HG03558 (cell line): Measurements from ENCODE around the gene PLEK2.
"Not testable (repeated sequence)": the region's sequence is repeated elsewhere in the genome, so short reads cannot be mapped to it uniquely, and the experiment has no call there.

Experiments
- ATAC-seq: cut with Tn5 transposase; IDR thresholded peaks from one replicate; pipeline ENCODE4 v1.9.1; 2021; ENCODE audit warnings: moderate number of reproducible peaks; ENCODE audit not compliant: unreplicated experiment; ENCODE audit errors: extremely low read depth

The PLEK2 gene, protein sequence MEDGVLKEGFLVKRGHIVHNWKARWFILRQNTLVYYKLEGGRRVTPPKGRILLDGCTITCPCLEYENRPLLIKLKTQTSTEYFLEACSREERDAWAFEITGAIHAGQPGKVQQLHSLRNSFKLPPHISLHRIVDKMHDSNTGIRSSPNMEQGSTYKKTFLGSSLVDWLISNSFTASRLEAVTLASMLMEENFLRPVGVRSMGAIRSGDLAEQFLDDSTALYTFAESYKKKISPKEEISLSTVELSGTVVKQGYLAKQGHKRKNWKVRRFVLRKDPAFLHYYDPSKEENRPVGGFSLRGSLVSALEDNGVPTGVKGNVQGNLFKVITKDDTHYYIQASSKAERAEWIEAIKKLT

DNA sequence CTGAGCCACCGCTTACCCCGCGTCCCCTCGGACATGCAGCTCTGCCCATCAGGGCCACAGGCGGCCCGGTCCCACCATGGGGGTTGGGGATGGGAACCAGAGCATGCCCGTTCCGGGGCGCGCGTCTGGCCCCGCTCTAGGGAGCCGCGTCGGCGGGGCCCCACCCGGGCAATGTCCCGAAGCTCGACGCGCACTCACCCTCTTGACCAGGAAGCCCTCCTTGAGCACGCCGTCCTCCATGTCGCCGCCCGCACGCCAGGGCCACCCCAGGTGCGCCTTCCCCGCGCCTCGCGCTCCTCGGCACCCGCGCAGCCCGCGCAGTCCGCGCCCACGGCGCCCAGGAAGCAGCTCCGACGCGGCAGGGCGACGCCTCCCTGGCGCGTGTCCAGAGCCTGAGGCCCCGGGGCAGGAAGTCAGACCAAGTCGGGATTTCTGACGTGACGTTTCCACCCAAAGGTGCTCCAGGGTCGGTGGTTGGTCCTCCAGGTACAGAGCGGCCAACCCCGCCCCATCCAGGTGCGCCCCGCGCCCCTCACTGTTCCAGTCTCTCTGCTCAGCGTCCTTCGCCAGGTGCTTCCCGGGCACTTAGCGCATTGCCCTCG, at the start of gene PLEK2:
TSS of gene PLEK2 (minus strand) at position 346 of the 602 bp plus-strand sequence. CDS start at position 240, 106 bp downstream.
- ATAC-seq: no peak

DNA sequence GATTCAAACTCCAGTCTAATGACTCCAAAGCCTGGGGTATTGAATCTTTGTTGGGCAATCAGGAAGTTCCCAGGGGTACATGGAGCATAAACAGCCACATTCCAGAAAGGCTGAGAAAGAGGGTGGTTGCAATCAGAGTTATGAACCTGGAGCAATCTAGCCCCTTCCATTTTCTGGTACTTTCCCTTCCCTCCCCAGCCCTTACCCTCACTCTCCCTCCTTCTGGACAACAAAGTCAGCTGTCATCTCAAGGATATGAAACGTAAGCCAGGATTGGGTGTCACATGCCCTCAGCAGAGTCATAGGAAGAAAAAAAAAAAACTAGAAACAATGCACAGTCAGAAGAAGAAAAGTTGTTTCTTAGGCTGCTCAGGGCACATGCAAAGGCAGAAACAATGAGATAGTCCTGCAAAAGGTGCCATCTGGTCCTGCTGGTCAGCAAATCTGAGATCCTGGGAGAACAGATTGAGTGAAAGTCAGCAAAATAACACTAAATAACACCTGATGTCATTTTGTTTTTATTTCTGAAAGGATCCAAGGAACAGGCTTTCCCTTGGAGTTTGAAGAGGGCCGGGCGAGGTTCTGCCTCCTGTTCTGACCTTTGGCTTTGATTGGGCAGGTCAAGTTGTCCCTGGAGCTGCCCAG, 49.5 kb upstream of the PLEK2 start:
- ATAC-seq: no peak

DNA sequence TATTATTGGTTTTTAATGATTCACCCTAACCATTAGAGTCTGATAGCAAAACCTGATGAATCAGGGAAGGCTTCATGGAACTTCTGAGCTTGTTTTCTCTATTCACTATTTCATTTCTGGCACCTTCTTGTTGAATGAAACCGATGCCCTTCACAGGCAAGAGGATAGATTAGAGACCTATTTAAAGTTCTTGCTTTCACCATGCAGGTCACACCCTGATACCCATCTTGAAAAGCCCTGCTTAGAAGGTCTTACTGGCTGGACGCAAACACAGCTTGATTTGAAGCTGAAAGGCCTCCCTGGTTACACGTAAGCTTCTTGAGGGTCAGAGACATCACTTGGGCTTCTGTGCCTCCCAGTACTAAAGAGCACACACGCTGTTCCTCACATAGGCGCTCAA, 47.4 kb upstream of the PLEK2 start:
- ATAC-seq: no peak

GRCh38 chr14:67457782-67458181, 45.8 kb upstream of the PLEK2 start:
- ATAC-seq: no peak

DNA sequence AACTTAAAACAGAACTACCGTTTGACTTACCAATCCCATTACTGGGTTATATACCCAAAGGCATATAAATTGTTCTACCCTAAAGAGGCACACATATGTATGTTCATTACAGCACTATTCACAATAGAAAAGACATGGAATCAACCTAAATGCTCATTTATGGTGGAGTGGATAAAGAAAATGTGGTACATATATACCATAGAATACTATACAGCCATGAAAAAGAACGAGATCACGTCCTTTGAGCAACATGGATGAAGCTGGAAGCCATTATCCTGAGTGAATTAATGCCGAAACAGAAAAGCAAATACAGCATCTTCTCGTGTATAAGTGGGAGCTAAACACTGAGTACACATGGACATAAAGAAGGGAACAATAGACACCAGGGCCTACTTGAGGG, 44.8 kb upstream of the PLEK2 start:
- ATAC-seq: no peak

GRCh38 chr14:67453575-67454300, 41.8 kb upstream of the PLEK2 start:
- ATAC-seq: no peak

- ATAC-seq: not testable (repeated sequence)
These were observed 39.7 kb upstream of the PLEK2 start for GRCh38 chr14:67451667-67452066.

GRCh38 chr14:67449096-67449495, 37.1 kb upstream of the PLEK2 start:
- no peak for ATAC-seq

GRCh38 chr14:67447033-67447381, 35.0 kb upstream of the PLEK2 start:
- no peak for ATAC-seq

- ATAC-seq: no peak
These were observed 34.5 kb upstream of the PLEK2 start for GRCh38 chr14:67446371-67447032.

- no peak for ATAC-seq
These were observed 32.4 kb upstream of the PLEK2 start for GRCh38 chr14:67444395-67444794.

DNA sequence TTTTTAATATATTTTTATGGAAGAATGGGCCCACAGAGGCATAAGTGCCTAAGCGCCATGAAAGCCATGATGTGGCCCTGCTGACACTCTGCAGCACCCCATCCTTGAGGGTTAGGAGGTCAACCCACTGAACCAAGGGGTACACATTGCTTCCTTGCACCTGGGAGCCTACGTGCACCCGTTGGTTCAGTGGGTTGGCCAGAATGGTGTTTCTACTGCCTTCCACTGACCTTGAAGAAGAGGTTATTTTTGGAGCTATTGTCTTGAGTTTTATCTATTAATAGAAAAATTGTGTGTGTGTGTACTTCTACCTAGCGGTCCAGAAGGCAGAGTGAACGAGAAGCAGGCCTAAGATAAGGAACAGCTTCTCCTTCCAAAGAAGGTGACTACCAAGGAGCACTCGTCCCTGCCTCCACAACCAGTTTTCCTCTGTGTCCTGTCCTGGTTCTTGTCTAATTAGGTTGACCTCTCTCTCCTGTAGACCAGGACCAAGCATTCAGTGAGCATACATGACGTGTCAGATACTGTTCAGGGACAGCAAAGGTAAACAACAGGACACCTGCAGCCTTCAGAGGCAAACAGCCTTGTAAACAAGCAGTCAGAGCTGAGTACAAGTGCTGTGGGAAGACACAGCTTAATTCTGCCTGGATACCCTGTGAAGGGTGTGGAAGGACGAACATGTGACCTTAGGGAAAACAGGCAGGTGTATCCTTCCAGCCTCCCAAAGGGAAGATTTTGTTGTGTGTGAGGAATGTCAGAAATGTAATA, 30.4 kb upstream of the PLEK2 start:
- ATAC-seq: no peak

- ATAC-seq: no peak
These were observed 29.7 kb upstream of the PLEK2 start for GRCh38 chr14:67441672-67442071.

DNA sequence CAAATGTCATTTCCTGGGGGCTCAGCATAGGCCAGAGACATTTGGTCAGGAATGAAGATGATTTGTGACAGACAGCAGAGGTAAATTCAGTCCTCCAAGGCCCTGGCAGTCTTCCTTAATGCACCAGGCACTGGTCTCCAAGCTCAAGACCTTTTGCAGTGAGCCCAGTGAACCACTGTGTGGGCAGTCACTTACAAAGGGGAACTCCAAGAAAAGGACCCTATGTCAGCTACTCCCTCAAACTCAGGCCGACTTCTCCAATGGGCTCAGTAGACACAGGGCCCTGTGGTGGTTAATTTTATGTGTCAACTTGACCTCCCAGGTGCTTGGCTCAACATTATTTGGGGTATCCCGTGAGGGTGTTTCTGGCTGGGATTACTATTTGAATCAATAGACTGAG, 29.3 kb upstream of the PLEK2 start:
- no peak for ATAC-seq

DNA sequence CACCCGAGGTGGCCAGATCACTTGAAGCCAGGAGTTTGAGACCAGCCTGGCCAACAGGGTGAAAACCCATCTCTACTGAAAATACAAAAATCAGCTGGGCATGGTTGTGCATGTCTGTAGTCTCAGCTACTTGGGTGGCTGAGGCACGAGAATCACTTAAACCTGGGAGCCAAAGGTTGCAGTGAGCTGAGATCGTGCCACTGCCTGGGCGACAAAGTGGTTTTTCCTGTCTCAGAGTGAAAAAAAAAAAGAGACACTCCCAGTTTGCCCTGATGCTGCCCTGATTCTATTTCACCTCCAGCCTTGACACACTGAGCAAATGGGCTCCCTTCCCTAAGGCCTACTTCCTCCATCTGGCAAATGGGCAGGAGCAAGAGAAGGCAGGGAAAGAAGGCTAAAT, 28.5 kb upstream of the PLEK2 start:
- no peak for ATAC-seq

DNA sequence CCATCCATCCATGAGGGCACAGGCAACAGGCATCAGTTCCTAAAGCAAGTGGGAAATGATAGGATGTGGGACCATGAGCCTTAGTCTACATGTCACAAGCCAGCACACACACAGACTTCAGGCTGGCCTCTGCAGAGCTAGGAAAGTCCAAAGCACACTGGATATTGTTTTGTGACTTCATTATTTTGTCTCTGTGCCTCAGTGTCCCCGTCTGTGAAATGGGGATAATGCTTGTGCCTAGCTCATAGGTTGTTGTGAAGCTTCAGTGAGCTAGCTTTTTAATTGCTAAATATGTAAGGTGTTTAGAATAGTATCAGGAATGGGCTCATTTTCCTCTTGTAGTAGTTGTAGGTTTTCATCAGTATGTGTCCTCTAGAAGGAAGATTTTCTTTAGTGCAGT, 27.0 kb upstream of the PLEK2 start:
- no peak for ATAC-seq

DNA sequence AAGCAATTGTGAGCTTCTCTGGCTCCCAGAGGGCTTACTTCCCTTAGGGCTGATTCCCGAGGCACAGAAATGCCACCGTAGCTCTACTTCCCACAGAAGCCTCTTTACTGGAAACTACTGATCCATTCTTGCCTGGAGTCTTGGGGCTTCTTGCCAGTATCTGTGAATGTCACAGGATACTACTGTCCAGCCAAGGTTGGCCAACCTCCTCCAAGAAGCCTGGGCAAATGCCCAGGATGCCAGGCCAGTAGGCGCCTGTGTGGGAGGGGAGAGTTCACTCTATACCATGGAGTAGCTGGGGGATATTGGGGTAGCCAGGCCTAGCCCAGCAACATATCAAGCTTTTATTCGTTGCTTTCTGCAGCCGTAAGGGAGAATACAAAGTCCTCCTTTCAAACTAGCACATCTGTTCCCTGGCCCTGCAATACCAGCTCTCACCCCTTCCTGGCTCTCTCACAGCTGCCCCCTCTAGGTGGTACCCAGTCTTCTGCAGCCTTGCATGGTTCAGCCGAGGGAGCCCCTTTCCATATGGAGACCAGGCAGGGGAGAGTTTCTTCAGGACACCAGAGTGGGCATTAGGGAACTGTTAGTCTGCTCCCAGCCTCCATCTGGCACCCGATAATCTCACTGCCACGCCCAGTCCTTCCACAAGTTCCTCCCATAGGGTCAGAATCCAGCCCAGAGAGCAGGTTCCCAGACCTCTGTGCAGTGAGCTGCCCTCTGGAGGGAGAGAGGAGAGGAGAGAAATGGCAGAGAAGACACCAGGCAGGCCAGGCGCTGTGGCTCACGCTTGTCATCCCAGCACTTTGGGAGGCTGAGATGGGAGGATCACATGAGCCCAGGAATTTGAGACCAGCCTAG, 24.3 kb upstream of the PLEK2 start:
- ATAC-seq: no peak

DNA sequence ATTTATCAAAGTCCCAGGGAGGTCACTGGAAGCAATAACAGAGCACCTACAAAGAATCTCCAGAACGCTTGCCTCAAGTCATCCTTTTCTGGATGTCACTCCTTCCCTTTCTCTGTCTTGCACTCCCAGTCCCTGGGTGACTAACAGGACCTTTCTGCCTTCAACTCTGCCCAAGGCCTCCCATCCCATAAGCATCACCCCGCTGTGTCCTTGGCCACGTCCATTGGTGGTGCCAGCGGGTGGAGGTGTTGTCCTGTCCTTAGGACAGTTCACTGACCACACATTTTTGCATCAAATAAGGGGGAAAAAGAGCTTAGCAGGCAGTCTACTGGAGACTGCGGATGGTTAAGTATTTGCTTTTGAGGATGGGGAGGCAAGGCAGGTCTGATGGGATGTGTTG, 23.6 kb upstream of the PLEK2 start:
- no peak for ATAC-seq

- ATAC-seq: no peak
These were observed 20.1 kb upstream of the PLEK2 start for GRCh38 chr14:67432050-67432564.
